ENCODE results near the gene PRXL2A.

Gene PRXL2A

DNA sequence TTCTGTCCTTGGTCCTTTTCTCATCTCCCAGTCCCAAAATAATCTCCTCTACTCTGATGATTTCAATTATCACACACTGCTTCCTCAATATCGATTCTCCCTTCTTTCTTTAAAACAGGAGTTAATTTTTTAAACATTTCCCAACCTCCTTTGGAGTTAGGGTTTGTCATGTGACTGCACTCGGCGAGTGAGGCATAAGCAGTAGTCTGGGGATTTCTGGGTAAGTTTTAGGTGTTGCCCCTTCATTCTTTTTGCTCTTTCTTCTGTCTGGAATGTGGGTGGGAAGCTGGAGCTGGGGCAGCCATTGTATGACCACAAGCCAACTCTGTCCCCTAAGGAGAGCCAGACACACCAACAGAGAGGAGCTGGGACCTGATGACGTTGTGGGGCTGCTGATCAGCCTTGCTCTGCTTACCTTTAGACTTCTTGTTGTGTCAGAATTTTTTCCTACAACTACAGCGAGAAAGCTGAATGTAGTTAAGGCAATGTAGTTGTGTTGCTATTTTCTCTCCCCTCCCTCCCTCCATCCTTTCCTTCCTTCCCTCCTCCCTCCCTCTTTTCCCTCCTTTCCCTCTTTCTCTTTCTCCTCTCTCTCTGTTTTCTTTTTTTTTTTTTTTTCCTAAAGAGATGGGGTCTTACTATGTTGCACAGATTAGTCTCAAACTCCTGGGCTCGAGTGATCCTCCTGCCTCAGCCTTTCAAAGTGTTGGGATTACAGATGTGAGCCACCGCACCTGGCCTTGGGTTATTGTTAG lies 39.3 kb downstream of the PRXL2A start:
- DNase-seq, result no peak

DNA sequence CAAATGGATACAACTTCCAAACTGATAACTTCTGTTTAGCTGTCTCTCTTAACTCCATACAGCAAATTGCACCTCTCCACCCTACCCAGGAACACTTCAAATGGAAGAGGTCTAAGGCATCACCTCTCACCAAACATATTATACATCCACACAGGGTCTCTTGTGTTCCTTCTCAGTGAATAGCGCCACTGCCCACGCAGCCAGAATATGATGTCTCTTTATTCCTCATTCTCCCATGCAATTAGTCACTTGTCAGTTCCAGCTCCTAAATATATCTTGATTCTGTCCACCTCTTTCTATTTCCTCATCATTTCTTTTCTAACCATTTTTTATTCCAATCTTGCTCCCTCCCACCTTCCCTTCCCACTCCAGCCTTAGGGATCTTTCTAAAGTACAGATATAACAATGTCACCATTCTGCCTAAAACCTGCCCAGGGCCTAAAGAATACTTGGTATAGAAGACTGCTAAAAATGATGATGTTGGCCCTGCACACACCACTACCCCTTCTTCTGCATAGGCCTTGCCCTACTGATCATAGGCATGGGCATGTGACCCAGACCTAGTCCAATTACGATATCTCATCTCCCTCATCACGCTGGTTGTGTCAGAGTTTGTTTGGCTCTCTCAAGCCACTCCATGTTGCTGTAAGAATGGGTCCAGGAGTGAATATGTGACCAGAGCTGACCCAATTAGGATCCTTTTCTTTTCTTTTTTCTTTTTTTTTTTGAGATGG lies 40.0 kb downstream of the PRXL2A start:
- DNase-seq, result no peak

DNA sequence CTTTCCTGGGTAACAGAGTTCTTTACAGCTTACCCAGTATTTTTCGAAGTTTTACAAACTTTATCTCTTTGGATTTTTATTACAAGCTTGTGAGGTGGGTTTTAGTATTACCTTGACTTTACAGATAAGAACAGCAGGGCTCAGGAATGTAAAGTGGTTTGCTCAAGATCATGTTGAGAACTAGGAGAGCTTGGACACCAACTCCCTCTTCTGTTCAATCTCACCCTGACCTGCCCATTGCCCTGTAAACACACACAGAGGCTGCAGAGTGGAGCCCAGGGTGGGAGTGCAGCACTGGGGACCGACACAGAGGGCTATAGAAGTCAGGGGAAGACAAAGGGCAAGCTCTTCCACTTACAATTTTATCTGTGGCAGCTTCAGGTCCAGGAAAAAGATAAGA lies 41.2 kb downstream of the PRXL2A start:
- no peak for DNase-seq

DNA sequence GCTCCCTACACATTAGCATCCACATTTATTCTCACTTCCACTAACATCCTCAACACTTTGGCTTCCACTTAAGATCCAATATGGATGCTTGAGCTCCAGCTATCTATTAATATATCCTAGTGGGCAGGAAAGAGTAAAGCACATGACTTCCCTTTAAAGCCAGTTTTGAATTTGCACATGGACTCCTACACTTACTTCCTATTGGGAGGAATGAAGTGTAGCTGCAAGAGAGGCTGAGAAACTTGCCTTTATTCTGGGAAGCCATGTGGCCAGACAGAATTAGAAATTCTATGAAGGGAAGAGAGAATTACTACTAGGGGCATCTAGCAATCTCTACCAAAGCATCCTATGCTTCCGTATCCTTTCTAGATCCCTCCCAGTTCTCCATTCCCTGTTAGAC lies 42.8 kb downstream of the PRXL2A start:
- no peak for DNase-seq

DNA sequence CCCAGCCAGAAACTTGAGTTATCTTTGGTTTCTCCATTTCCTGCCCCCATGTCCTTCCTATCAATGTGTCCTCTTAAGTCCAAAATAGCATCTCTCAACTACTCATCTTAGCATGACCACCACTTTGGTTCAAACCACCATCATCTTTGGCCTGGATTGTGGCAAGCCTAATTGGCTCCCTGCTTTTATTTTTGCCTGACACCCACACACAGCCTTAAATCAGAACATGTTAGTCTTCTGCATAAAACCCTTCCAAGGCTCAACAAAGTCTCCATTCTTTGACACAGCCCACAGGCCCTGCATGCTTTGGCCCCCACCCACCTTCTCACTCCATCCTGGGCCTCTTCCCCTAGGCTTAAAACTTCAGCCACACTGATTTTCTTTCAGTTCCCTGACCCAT lies 43.7 kb downstream of the PRXL2A start:
- DNase-seq, result no peak

DNA sequence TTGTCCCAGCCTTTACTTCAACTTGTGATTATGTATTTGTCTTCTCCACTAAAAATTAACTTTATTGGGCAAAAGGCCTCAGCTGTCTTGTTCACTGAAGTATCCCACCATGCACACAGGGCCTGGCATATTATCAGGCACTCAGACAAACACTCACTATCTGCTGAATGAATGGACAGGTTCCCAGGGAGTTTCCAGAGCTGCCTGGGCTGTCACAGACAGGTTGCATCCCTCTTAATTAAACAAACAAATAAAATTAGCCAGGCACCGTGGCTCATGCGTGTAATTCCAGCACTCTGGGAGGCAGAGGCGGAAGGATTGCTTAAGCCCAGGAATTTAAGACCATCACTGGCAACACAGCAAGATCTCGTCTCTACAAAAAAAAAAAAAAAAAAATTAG lies 44.3 kb downstream of the PRXL2A start:
- peak; percentile 10 for DNase-seq

DNA sequence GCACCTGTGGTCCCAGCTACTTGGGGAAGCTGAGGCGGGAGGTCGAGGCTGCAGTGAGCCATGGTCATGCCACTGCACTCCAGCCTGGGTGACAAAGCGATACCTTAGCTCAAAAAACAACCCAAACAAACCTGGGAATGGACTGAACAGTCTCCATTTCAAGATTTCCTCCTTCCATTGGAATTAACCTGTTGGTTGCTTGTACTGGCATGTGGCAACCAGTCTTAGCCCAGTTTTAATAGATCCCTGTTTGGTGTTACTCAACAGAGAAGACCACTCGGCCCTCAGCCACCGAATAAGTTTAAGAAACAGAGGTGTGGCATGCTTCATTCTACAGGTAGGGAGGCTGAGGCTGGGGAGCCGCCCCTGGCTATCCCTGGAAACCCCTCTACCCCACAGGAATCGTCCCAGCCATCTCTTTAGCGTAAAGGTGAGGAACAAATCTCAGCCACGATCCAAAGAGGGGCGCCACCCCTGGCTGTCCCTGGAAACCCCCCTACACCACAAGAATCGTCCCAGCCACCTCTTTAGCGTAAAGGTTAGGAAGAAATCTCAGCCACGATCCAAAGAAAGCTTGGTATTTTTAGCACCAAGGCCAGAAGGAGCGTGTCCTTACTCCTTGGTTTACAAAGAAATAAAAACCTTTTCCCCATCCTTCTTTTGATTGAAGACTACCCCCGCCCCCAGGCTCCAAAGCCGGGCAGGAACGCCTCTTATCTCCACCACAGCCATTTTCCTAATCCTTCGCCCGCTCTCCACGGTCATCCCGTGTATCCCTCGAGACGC lies 44.9 kb downstream of the PRXL2A start:
- no peak for DNase-seq

DNA sequence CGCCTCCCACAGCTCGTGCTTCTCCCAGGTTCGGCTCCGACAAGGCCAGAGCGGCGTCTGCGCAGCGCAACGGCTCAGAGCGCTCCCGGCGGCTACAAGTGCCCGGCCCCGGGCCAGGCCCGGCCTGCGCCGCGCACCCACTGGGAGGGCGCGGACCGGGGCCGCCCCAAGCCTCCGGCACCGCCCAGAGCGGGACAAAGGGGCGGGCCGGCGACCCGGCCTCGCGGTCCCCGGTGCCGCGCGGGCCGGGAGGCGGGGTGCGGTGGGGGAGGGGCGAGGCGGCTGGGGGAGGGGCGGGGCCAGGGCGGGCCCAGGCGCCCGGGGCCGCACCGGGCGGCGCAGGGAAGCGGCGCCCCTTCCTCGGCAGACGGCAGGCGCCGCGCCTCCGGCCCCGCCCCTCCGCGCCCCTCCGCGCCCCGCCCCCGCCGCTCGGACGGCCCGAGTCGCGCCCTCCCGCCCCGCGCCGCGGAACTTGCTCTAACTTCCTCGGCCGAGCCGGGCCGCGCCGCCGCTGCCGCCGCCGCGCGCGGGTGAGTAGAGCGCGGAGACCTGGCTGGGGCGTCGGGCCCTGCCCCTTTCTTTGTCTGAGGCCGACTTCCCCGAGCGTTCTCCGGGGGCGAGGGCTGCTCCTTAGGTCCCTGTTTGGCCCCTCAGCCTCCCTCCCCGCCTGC lies 45.6 kb downstream of the PRXL2A start, which contains the start of gene TSPAN14:
Gene TSPAN14 (plus strand): TSS at position 469 of the 671 bp plus-strand sequence. CDS start 34,924 bp downstream, outside the sequence.
- DNase-seq, result peak; percentile 96

DNA sequence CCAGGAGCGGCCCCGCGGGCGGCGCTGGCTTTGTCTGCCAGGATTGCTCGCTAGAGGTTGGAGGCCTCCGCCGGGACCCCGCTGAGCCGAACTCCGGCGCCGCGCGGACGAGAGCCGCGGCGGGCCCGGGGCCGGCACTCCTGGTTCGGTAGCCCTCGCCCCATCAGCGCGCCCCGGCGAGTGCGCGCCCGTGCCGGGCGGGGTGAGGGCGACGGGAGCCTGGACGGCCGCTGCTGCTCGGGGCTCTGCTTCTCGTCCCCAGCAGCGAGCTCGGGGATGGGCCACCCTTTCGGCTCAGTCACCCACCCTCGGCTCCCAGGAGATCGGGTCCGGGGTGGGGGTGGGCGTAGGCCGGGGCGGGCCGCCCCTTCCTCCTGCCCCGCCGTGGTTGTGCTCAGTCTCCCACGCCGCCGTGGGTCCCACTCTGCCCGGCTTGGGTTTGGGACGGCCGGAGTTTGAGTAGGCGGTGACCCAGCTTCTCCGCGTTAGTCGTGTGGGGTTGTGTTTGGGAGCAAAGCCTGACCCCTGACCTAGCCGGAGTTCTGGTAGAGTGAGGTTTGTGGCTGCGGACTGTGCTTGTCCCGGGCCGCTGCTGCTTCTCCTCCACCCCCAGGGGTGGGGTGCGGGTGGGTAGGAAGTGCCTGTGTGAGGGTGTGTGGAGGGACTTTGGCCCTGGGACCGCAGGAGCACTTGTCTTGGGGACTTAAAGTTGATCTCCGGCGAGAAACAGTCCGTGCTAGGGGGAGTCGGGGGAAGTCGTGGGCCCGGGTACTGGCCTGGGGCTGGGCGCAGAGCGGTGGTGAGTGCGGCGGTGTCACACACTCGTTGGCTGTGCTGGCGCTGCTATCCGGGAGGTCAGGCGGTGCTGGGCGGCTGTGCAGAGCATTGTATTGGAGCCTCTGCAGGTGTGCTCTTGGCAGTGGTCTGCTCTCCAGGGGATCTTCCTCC lies 46.4 kb downstream of the PRXL2A start:
- DNase-seq, result peak; percentile 81

DNA sequence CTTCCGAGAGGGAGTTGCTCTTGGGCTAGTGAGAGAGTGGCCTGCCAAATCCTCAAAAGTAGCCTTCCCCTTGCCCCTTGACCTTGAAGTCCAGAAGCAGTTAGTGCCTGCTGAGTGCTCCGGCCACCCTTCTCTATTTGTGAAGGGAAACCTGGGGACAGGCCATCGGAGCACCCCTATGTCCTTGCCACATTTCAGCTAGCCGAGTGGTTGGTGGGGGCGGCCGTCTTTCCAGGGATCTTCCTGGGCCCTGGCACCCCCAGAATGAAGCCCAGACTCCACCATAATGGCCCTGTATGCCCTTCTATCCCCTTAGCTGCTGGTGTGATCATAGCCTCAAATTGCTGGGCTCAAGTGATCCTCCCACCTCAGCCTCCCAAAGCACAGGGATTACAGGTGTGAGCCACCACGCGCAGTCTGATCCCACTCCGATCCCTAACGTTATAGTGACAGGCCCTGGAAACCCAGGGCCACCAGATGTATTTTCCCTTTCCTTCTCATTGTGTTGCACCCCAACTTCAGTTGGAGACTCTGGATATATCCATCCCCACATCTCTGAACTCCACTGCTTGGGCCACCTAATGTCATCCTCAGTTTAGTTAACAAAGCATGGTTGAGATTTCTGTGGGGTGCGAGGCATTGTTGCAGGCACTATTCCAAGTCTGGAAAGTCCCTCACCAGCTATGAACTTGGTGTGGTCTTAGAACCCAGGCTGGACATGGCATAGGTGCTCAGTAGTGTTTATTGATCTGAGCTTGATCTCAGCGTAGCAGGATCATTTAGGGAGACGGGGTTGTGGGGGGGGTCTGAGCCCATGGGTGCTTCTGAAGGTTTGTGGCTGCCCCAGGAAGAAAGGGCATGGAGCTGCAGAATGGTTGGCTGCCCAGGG lies 47.4 kb downstream of the PRXL2A start:
- DNase-seq, result no peak

DNA sequence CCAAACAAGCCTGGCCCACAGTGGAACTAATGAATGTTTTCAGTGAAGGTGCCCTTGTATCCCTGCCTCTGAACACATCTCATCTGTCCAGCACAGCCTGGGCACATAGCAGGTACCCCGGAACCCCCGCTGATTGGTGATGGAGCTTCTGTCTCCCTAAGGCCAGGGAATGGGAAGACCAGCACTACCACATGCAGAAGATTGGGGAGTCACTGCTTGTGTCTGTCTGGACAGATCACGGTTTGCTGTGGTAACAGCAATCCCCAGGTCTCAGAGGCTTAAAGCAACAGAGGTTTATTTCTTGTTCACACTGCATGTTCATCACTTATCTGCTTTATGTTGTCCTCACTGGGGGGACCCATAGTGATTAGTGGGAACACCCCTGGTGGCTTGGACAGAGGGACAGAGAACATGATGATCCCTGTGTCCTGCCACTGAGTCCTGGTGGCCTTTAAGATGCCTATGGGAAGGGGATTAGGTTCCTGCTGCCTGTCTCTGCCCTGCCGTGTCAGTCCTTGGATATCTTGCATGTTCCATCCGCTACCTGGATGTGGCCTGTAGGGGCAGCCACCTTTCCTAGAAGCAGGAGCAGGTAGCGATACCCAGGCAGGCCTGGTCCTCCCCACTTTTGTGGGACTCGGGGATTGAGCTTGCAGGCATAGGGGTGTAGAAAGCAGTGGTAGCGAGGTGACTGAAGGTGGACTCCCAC lies 49.4 kb downstream of the PRXL2A start:
- peak; percentile 32 for DNase-seq

DNA sequence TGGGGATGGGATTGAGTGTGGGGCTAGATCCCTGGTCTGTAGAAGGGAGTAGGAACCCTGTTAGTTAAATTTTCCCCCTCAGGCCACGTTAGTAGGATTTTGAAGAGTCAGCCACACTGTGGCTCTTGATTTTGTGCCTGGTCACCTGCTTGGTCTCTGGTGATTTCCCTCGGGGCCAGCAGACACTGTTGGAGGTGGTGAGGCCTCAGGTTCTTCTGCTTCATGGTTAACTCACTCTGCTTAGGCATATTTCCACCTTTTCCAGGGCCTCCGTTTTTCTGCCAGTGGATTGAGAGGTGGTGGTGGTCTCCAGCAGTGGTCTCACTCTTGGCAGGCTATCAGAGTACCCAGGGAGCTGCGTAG lies 49.9 kb downstream of the PRXL2A start:
- no peak for DNase-seq

DNA sequence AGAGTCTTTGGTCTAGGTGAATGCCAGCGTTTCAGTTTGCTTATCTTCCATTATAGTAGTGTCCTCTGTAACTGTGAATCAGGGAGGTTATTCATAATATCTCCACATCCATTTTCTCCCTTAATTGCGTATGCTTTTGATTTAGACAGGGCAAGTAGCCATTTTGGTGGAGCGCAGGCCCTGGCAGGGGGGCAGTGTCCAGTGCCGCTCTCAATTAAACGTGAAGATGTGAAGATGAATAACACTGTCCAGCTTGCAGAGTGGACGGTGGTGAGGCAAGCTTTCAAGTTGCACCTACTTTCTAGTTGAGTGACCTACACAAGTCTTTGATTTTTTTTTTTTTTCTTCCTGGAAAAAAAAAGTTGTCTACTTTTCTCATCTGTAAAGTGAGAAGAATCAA lies 50.3 kb downstream of the PRXL2A start:
- no peak for DNase-seq

DNA sequence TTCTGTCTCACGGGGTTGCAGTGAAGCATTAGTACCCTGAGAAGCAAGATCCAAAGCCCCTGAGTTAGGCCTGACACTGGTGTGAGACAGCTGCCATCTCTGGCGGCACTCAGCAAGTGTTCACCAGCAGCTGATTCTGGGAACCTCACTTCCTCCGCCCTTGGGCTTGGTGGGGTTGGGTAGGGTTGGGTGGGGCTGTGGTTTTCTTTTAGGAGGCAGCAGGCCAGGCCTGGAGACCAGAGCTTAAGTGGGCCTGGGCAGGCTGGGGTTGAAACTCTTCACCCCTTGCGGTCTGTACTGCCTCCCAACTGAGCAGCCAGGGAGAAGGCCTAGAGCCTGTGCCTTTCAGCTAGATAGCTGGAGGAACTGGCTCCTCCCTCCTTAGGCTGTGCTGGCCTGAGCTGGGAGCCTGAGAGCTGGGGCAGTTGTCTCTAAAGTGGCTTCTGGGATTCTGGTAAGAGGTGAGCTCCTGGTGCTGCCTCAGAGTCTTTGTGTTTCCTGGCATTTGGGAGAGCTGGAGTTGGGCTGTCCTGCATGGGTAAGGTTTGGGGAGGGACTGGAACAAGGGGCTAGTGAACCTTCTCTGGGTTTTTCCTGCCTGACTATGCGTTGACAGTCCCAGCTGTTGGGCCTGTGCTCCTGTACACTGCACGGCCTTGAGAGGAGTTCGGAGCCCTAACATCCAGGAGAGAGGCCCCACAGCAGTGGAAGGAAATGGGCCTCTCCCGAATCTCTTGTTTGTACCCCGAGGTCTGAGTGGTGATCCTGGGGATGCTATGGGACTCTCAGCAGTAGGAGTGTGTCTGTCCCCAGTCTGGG lies 50.9 kb downstream of the PRXL2A start:
- DNase-seq, result peak; percentile 65

DNA sequence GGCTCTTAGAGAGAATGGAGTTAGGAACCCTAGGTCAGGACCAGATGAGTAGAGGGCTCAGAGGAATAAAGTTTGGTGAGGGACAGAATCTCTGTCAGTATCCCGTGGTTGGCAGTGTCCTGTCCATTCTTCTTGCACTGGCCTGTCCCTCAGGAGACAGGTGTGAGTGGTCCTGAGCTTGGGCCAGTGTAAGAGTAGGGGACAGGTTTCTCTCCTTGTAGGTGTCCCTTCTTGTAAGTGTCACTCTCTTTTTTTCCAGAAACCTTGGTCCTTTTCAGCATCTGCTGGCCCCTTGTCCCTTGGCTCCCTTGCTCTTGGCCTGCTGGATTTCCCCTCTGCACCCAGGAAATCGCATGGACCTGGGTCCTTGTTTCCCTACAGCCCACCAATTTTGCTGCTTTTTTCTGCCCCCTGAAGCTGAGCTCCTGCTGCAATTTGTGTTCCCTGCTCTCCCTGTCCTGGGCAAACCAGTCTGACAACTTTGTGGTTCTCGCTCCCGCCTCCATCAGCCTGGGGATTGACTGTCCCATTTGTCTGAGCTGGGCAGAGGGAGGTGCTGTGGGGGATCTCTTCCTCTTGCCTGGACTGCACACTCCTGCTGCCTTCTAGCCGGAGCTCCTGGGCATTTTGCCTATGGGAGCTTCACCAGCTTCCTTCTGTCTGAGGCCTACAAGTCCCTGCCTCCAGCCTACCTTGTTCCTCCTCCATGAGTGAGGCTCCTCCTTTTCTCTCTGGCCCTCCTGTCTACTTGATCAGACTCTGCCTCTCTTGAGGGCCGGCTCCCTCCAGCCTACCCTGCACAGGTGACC lies 52.3 kb downstream of the PRXL2A start:
- DNase-seq, result peak; percentile 96

DNA sequence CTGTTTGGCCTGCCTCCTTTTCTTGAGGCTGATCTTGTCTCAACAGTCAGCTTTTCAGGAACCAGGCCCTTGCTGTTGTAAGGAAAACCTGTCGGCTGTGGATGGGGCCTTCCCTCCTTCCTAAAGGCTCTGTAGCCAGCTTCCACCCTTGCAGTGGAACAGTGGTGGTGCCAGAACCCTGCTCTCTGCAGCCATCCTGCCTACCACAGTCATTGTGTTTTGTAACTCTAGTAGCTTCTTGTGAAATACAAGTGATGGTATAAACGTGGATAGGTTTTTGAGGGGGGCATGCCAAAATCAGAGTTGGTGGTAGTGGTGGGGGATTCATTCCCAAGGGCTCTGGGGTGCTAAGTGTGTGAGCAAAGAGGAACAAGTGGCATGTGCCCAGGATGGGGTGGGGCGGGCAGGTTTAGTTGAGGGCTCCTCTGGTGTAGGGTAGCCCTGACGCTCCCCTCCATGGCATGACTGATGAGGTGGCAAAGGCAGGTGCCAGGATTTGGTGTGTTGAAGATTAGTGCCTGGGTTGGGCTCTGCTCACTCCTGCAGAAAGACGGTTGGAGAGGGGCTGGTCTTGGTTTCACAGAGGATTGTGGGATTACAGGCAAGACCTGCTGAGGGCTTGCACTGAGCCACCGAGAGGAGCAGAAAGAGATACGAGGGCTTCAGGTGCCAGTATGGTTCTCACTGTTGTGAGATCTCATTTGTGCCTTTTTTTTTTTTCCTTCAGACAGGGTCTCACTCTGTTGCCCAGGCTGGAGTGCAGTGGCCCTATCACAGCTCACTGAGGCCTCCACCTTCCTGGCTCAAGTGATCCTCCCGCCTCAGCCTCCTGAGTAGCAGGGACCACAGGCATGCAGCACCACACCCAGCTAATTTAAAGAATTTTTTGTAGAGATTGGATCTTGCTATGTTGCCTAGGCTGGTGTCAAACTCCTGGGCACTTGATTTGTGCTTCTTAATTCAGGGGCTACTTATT lies 53.1 kb downstream of the PRXL2A start:
- DNase-seq, result no peak
